ENCODE measurements around the gene RACK1. TPM values are rescaled to one million over a fixed set of nuclear protein-coding genes. Genes with fewer than 3 reads are reported as not detected.
A peak's percentile ranks its signal among the peaks of the same experiment; 100 is the strongest.

Gene RACK1
- total RNA-seq, 4 donors from 2014 or later = 1,252 to 1,898 (median 1,625) TPM

GRCh38 chr5:181189962-181190710 lies 53.6 kb downstream of the RACK1 start:
- intact Hi-C loops (cut with DNase I) = loop anchor here (1.0 to 2.0 kb wide), 2 partner anchors 17 to 32 kb away; no protein-coding TSS in a partner anchor
- TF ChIP-seq EP300 (IDR thresholded peaks at IDR 0.05) = no peak
- TF ChIP-seq POLR2A (IDR thresholded peaks at IDR 0.05; ENCODE audit: low read depth) = no peak
- TF ChIP-seq CTCF (IDR thresholded peaks at IDR 0.05) = no peak
- TF ChIP-seq POLR2AphosphoS5 (IDR thresholded peaks at IDR 0.05) = no peak
- H3K36me3 ChIP-seq = peaks cover 0 to 3% (median 0%) of the 10 kb centered on the region in 4 donors
- H3K27me3 ChIP-seq = no peaks in the 10 kb centered on the region
- H3K27ac ChIP-seq (replicated peaks in 1 of 4) = peak overlapping the region; percentile 87 to 95 (median 92)
- 0% methylated on average over 19 of the region's 52 CpGs for WGBS
- no peaks in the 10 kb centered on the region for H3K9me3 ChIP-seq
- DNase-seq (ENCODE audit: extremely low spot score) = no peak
- H3K4me1 ChIP-seq = peaks cover 11 to 49% (median 44%) of the 10 kb centered on the region in 4 donors
- peak overlapping the region; percentile 76 to 84 (median 78) for H3K4me3 ChIP-seq

GRCh38 chr5:181189363-181189961 lies 54.2 kb downstream of the RACK1 start:
- Histone ChIP-seq H3K9me3 (no peaks in the 10 kb centered on the region), H3K27me3 (no peaks in the 10 kb centered on the region), H3K36me3 (no peaks in the 10 kb centered on the region), H3K4me3 (peak overlapping the region; percentile 76 to 84 (median 78)), H3K4me1 (peaks cover 12 to 55% (median 48%) of the 10 kb centered on the region in 4 donors), H3K27ac (replicated peaks in 1 of 4) (peak overlapping the region; percentile 87 to 95 (median 92))
- whole genome bisulfite sequencing = 1% methylated on average over 26 of the region's 41 CpGs
- intact Hi-C loops (cut with DNase I) = loop anchor here (1.0 kb wide), 1 partner anchor 33 kb away; no protein-coding TSS in a partner anchor
- TF ChIP-seq POLR2AphosphoS5 (IDR thresholded peaks at IDR 0.05) (no peak), CTCF (IDR thresholded peaks at IDR 0.05) (no peak), POLR2A (IDR thresholded peaks at IDR 0.05; ENCODE audit: low read depth) (no peak), EP300 (IDR thresholded peaks at IDR 0.05) (no peak)
- no peak for DNase-seq (ENCODE audit: extremely low spot score)

- WGBS = 1% methylated on average over 34 of the region's 35 CpGs
- Histone ChIP-seq H3K27ac (replicated peaks in 1 of 4) (peak overlapping the region; percentile 87 to 95 (median 92)), H3K36me3 (no peaks in the 10 kb centered on the region), H3K9me3 (no peaks in the 10 kb centered on the region), H3K27me3 (no peaks in the 10 kb centered on the region), H3K4me1 (peaks cover 16 to 61% (median 51%) of the 10 kb centered on the region in 4 donors), H3K4me3 (peak overlapping the region; percentile 76 to 84 (median 78))
- intact Hi-C loops (cut with DNase I) = loop anchor here (1.0 kb wide), 1 partner anchor 33 kb away; no protein-coding TSS in a partner anchor
- no peak for DNase-seq (ENCODE audit: extremely low spot score)
- TF ChIP-seq CTCF (IDR thresholded peaks at IDR 0.05) = peak in 1 of 3 experiments; percentile 3
- TF ChIP-seq POLR2A (IDR thresholded peaks at IDR 0.05; ENCODE audit: low read depth) = no peak
- peak; percentile 21 to 67 for TF ChIP-seq POLR2AphosphoS5 (IDR thresholded peaks at IDR 0.05)
- no peak for TF ChIP-seq EP300 (IDR thresholded peaks at IDR 0.05)
Observed at GRCh38 chr5:181188700-181189362, 54.9 kb downstream of the RACK1 start.

GRCh38 chr5:181187500-181188213 lies 56.0 kb downstream of the RACK1 start:
- 14% methylated on average over 12 of the region's 37 CpGs for WGBS
- no peak for DNase-seq (ENCODE audit: extremely low spot score)
- intact Hi-C loops (cut with DNase I) = no loop called here
- Histone ChIP-seq H3K4me3 (peak overlapping the region; percentile 76 to 84 (median 78)), H3K27me3 (no peaks in the 10 kb centered on the region), H3K9me3 (no peaks in the 10 kb centered on the region), H3K4me1 (peaks cover 12 to 62% (median 50%) of the 10 kb centered on the region in 4 donors), H3K27ac (replicated peaks in 1 of 4) (peak overlapping the region; percentile 87 to 95 (median 92)), H3K36me3 (no peaks in the 10 kb centered on the region)
- peak; percentile 43 to 60 for TF ChIP-seq POLR2AphosphoS5 (IDR thresholded peaks at IDR 0.05)
- peak in 1 of 3 experiments; percentile 7 for TF ChIP-seq CTCF (IDR thresholded peaks at IDR 0.05)
- no peak for TF ChIP-seq POLR2A (IDR thresholded peaks at IDR 0.05; ENCODE audit: low read depth)
- TF ChIP-seq EP300 (IDR thresholded peaks at IDR 0.05) = no peak

Measured in esophagus muscularis mucosa (tissue), 4 donors.